Measurements from ENCODE around the gene CLDN18. TPM values are rescaled to one million over a fixed set of nuclear protein-coding genes. Genes with fewer than 3 reads are reported as not detected.

The CLDN18 gene
- total RNA-seq, 1 donor from 2014 or later, result not detected

DNA sequence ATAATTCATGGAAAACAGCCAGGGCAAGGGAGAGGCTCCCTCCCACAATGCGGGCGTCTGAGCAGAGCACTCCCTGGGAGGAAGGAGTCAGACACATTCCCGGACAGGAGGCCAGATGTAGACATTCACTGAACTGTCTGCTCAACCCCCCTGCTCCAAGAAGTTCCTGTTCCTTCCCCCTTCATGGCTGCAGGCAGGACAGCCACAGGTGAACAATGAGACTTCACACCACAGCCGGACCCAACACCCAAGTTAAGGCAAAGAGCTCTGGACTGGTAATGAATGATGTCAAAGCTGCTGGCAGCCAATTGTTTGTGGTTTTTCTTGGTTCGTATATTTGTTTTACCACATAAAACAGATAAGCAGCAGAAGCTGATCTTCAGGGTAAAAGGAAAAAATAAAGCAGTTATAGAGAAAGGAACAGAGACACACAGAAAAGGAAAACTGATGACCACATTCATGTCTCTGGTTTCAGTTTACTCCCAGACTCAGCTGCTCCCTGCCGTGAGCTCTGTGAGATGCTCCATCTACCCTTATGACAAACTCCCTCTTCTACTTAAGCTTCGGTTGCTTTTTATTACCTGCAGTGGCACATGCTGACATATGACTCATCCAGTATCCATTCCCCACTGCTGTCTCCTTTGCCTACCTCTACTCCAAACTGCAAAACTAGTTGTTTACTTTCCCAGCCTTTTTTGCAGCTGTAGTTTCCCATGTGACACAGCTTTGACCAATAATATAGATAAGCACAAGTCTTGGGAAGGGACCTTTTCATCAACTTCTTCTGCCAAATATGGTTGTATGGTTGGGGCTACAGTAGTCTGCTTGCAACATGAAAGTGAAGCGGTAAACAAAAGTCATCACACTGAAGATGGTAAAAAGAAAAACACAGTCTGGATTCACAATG, 72.4 kb downstream of the CLDN18 start:
- Mint-ChIP-seq H3K27ac (no peak overlapping the region), H3K4me3 (no peak overlapping the region), H3K27me3 (peaks cover 20% of the 10 kb centered on the region), H3K4me1 (no peaks in the 10 kb centered on the region), H3K36me3 (ENCODE audit: low read depth) (no peaks in the 10 kb centered on the region), H3K9me3 (no peaks in the 10 kb centered on the region)
- TF ChIP-seq, protein P1, sequence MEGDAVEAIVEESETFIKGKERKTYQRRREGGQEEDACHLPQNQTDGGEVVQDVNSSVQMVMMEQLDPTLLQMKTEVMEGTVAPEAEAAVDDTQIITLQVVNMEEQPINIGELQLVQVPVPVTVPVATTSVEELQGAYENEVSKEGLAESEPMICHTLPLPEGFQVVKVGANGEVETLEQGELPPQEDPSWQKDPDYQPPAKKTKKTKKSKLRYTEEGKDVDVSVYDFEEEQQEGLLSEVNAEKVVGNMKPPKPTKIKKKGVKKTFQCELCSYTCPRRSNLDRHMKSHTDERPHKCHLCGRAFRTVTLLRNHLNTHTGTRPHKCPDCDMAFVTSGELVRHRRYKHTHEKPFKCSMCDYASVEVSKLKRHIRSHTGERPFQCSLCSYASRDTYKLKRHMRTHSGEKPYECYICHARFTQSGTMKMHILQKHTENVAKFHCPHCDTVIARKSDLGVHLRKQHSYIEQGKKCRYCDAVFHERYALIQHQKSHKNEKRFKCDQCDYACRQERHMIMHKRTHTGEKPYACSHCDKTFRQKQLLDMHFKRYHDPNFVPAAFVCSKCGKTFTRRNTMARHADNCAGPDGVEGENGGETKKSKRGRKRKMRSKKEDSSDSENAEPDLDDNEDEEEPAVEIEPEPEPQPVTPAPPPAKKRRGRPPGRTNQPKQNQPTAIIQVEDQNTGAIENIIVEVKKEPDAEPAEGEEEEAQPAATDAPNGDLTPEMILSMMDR (IDR thresholded peaks at IDR 0.05), result no peak
- ATAC-seq (ENCODE audit: low read depth) (no peak), DNase-seq (no peak)
- intact Hi-C loops (cut with micrococcal nuclease), result no loop called here
- CTCF ChIA-PET, result no interaction called here
- POLR2A ChIA-PET, result no interaction called here

DNA sequence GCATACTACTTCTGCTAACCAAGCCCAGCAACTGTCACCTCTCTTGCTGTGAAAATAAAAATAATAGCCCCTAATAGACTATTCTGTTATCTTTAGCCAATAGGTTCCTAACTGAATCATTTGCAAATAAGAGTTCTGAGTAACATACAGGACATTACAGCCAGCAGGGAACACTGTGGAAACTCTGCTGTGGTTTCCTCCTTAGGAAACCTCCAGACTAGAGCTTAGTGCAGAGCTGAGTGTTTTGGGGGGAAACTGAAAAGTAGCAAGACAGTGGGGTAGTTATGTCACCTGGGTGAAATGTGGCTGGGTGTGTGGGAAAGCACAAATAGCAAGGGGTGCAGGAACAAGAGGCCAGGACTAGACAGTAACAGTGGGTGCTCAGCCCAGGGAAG, 73.0 kb downstream of the CLDN18 start:
- no peak overlapping the region for H3K27ac Mint-ChIP-seq
- CTCF ChIA-PET, result no interaction called here
- intact Hi-C loops (cut with micrococcal nuclease), result no loop called here
- TF ChIP-seq, protein P1 (IDR thresholded peaks at IDR 0.05), result no peak
- POLR2A ChIA-PET, result no interaction called here
- no peak overlapping the region for H3K4me3 Mint-ChIP-seq
- no peaks in the 10 kb centered on the region for H3K4me1 Mint-ChIP-seq
- H3K27me3 Mint-ChIP-seq, result peaks cover 20% of the 10 kb centered on the region
- H3K36me3 Mint-ChIP-seq (ENCODE audit: low read depth), result no peaks in the 10 kb centered on the region
- no peak for ATAC-seq (ENCODE audit: low read depth)
- DNase-seq, result no peak
- H3K9me3 Mint-ChIP-seq, result no peaks in the 10 kb centered on the region

Other genes starting within 250 kb of the CLDN18 start
- gene SOX14, start 245.8 kb upstream of the CLDN18 start, total RNA-seq, result not detected in 2 replicates
- gene DZIP1L, start 105.4 kb downstream of the CLDN18 start, total RNA-seq, result not detected in 2 replicates
- not detected in 2 replicates for gene A4GNT, start 122.2 kb downstream of the CLDN18 start, total RNA-seq
- 19.6 and 19.9 TPM in 2 replicates for gene DBR1, start 164.8 kb downstream of the CLDN18 start, total RNA-seq
- 69.2 and 82.3 TPM in 2 replicates for gene ARMC8, start 177.1 kb downstream of the CLDN18 start, total RNA-seq